Measurements from ENCODE around the gene FAS. TPM values are rescaled to one million over a fixed set of nuclear protein-coding genes. Genes with fewer than 3 reads are reported as not detected.
A peak's percentile ranks its signal among the peaks of the same experiment; 100 is the strongest.

FAS gene
- total and polyA plus RNA-seq, 12 donors: 2.5 to 10.1 (median 3.7) TPM

- no peak overlapping the region for H3K4me3 ChIP-seq
- peak in 7 of 8 donors; percentile 28 to 85 (median 72) for ATAC-seq
- no peak for TF ChIP-seq CTCF (IDR thresholded peaks at IDR 0.05)
- no peak overlapping the region for H3K27ac ChIP-seq
- H3K9me3 ChIP-seq: peaks cover 0 to 6% (median 0%) of the 10 kb centered on the region in 11 donors
- intact Hi-C loops (cut with DNase I): loop anchor here in 1 of 10 donors (5.0 kb wide), 1 partner anchor 88 kb away; no protein-coding TSS in a partner anchor
- 42 to 91% methylated on average over 1 of the region's 1 CpG for WGBS, 2 donors
- H3K4me1 ChIP-seq: peaks cover 0 to 20% (median 3%) of the 10 kb centered on the region in 9 donors
- peaks cover 0 to 34% (median 5%) of the 10 kb centered on the region in 9 donors for H3K36me3 ChIP-seq
- no peak for DNase-seq
- H3K27me3 ChIP-seq: no peaks in the 10 kb centered on the region
These were observed 34.9 kb downstream of the FAS start for GRCh38 chr10:89025453-89025852.

GRCh38 chr10:89029181-89029580 lies 38.6 kb downstream of the FAS start:
- no peak for ATAC-seq
- Histone ChIP-seq H3K27ac (no peak overlapping the region), H3K36me3 (peaks cover 0 to 15% (median 0%) of the 10 kb centered on the region in 9 donors), H3K4me1 (peaks cover 0 to 35% (median 12%) of the 10 kb centered on the region in 9 donors), H3K4me3 (no peak overlapping the region), H3K9me3 (no peaks in the 10 kb centered on the region), H3K27me3 (no peaks in the 10 kb centered on the region)
- no peak for TF ChIP-seq CTCF (IDR thresholded peaks at IDR 0.05)
- WGBS, 2 donors: 85 to 89% methylated on average over 2 of the region's 2 CpGs
- DNase-seq: no peak
- intact Hi-C loops (cut with DNase I): loop anchor here in 4 of 10 donors (1.0 to 5.0 kb wide), 4 partner anchors 92 to 184 kb away; no protein-coding TSS in a partner anchor

- ATAC-seq (peak; percentile 60 to 81 (median 72)), DNase-seq (peak; percentile 56 to 87)
- TF ChIP-seq CTCF (IDR thresholded peaks at IDR 0.05): peak; percentile 86 to 96 (median 90)
- 35 to 38% methylated on average over 8 of the region's 8 CpGs for WGBS, 2 donors
- Histone ChIP-seq H3K27ac (peak overlapping the region in 2 of 10 donors; percentile 15 to 51), H3K4me1 (peaks cover 0 to 38% (median 12%) of the 10 kb centered on the region in 9 donors), H3K36me3 (peaks cover 0 to 13% (median 0%) of the 10 kb centered on the region in 9 donors), H3K4me3 (no peak overlapping the region), H3K27me3 (no peaks in the 10 kb centered on the region), H3K9me3 (no peaks in the 10 kb centered on the region)
- intact Hi-C loops (cut with DNase I): loop anchor here (1.0 to 10.0 kb wide), 7 partner anchors 55 to 183 kb away; no protein-coding TSS in a partner anchor
These were observed 39.3 kb downstream of the FAS start for GRCh38 chr10:89029785-89030437.

GRCh38 chr10:89030791-89031190 lies 40.2 kb downstream of the FAS start:
- 84 to 90% methylated on average over 2 of the region's 2 CpGs for WGBS, 2 donors
- no peaks in the 10 kb centered on the region for H3K9me3 ChIP-seq
- H3K27ac ChIP-seq: peak overlapping the region in 1 of 10 donors; percentile 51
- DNase-seq (no peak), ATAC-seq (no peak)
- no peak overlapping the region for H3K4me3 ChIP-seq
- H3K36me3 ChIP-seq: peaks cover 0 to 4% (median 0%) of the 10 kb centered on the region in 9 donors
- no peak for TF ChIP-seq CTCF (IDR thresholded peaks at IDR 0.05)
- intact Hi-C loops (cut with DNase I): loop anchor here in 7 of 10 donors (1.0 to 10.0 kb wide), 6 partner anchors 54 to 183 kb away; no protein-coding TSS in a partner anchor
- H3K27me3 ChIP-seq: no peaks in the 10 kb centered on the region
- H3K4me1 ChIP-seq: peaks cover 0 to 44% (median 12%) of the 10 kb centered on the region in 9 donors

All from heart right ventricle (tissue), 16 donors.